ENCODE results near the gene KAZN. TPM values are rescaled to one million over a fixed set of nuclear protein-coding genes. Genes with fewer than 3 reads are reported as not detected.

Gene KAZN
- total RNA-seq, 2 donors from 2014 or later: 3.4 to 12.2 TPM

DNA sequence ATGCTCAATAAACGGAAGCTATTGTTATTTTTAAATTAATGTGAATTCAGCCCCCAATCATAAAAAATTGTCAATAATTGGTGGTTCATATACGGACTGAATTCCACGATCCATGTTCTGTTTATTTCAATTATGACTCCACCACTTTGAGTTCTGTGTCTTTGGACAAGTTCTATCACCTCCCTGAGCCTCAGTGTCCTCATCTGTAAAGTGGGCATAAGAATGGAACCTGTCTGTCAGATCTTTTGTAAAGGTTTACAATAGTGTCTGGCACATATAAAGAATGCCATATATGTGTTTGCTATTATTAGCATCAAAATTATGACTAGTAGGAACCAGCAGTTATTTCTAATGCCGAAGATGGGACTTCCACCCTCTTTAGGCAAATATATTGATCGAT, 183.3 kb downstream of the KAZN start:
- H3K9me3 ChIP-seq: no peaks in the 10 kb centered on the region
- ATAC-seq: no peak
- no peak overlapping the region for H3K4me3 ChIP-seq
- no peaks in the 10 kb centered on the region for H3K36me3 ChIP-seq (replicated peaks in 1 of 2; ENCODE audit: insufficient read depth in 1 of 2, low read depth in 2 of 2)
- 89 to 90% methylated on average over 5 of the region's 5 CpGs for WGBS, 2 donors
- intact Hi-C loops (cut with DNase I): no loop called here
- no peaks in the 10 kb centered on the region for H3K27me3 ChIP-seq
- TF ChIP-seq, protein P1, sequence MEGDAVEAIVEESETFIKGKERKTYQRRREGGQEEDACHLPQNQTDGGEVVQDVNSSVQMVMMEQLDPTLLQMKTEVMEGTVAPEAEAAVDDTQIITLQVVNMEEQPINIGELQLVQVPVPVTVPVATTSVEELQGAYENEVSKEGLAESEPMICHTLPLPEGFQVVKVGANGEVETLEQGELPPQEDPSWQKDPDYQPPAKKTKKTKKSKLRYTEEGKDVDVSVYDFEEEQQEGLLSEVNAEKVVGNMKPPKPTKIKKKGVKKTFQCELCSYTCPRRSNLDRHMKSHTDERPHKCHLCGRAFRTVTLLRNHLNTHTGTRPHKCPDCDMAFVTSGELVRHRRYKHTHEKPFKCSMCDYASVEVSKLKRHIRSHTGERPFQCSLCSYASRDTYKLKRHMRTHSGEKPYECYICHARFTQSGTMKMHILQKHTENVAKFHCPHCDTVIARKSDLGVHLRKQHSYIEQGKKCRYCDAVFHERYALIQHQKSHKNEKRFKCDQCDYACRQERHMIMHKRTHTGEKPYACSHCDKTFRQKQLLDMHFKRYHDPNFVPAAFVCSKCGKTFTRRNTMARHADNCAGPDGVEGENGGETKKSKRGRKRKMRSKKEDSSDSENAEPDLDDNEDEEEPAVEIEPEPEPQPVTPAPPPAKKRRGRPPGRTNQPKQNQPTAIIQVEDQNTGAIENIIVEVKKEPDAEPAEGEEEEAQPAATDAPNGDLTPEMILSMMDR (IDR thresholded peaks at IDR 0.05): no peak
- TF ChIP-seq POLR2A (IDR thresholded peaks at IDR 0.05): no peak
- DNase-seq: no peak
- peaks cover 15% of the 10 kb centered on the region for H3K4me1 ChIP-seq
- H3K27ac ChIP-seq: no peak overlapping the region

- intact Hi-C loops (cut with DNase I): no loop called here
- no peak for DNase-seq
- TF ChIP-seq, protein P1 (IDR thresholded peaks at IDR 0.05): no peak
- TF ChIP-seq POLR2A (IDR thresholded peaks at IDR 0.05): no peak
- peaks cover 18% of the 10 kb centered on the region for H3K4me1 ChIP-seq
- H3K9me3 ChIP-seq: no peaks in the 10 kb centered on the region
- no peak overlapping the region for H3K4me3 ChIP-seq
- no peak for ATAC-seq
- no peaks in the 10 kb centered on the region for H3K36me3 ChIP-seq (replicated peaks in 1 of 2; ENCODE audit: insufficient read depth in 1 of 2, low read depth in 2 of 2)
- H3K27ac ChIP-seq: no peak overlapping the region
- no peaks in the 10 kb centered on the region for H3K27me3 ChIP-seq
- 53 to 65% methylated on average over 8 of the region's 8 CpGs for WGBS, 2 donors
Measured at GRCh38 chr1:14782741-14783591, 184.5 kb downstream of the KAZN start.

- no peak for ATAC-seq
- WGBS, 2 donors: 79 to 82% methylated on average over 7 of the region's 7 CpGs
- Histone ChIP-seq H3K27ac (no peak overlapping the region), H3K4me1 (peaks cover 24% of the 10 kb centered on the region), H3K27me3 (no peaks in the 10 kb centered on the region), H3K36me3 (replicated peaks in 1 of 2; ENCODE audit: insufficient read depth in 1 of 2, low read depth in 2 of 2) (no peaks in the 10 kb centered on the region), H3K9me3 (no peaks in the 10 kb centered on the region), H3K4me3 (no peak overlapping the region)
- DNase-seq: no peak
- intact Hi-C loops (cut with DNase I): no loop called here
- TF ChIP-seq POLR2A (IDR thresholded peaks at IDR 0.05): no peak
- TF ChIP-seq, protein P1 (IDR thresholded peaks at IDR 0.05): no peak
Measured at GRCh38 chr1:14783592-14783886, 185.1 kb downstream of the KAZN start.

- no peak for ATAC-seq
- peaks cover 25% of the 10 kb centered on the region for H3K4me1 ChIP-seq
- TF ChIP-seq POLR2A (IDR thresholded peaks at IDR 0.05): no peak
- TF ChIP-seq, protein P1 (IDR thresholded peaks at IDR 0.05): no peak
- H3K27me3 ChIP-seq: no peaks in the 10 kb centered on the region
- 82 to 84% methylated on average over 16 of the region's 16 CpGs for WGBS, 2 donors
- no peak overlapping the region for H3K4me3 ChIP-seq
- H3K9me3 ChIP-seq: no peaks in the 10 kb centered on the region
- H3K36me3 ChIP-seq (replicated peaks in 1 of 2; ENCODE audit: insufficient read depth in 1 of 2, low read depth in 2 of 2): no peaks in the 10 kb centered on the region
- H3K27ac ChIP-seq: peak overlapping the region in 3 of 4 donors; percentile 30 to 65 (median 46)
- intact Hi-C loops (cut with DNase I): no loop called here
- no peak for DNase-seq
Measured at GRCh38 chr1:14784790-14785773, 186.6 kb downstream of the KAZN start.

All from body of pancreas (tissue), 4 donors.